8988T (cell line): ENCODE data around the gene MYBPC2.

Experiments
- DNase-seq: peaks from one replicate; pipeline ENCODE4 v3.0.0; 2011

Gene MYBPC2

GRCh38 chr19:50485284-50485955 is 52.7 kb downstream of the MYBPC2 start:
- no peak for DNase-seq

- DNase-seq = no peak
Observed at GRCh38 chr19:50486823-50487515, 54.3 kb downstream of the MYBPC2 start.

- no peak for DNase-seq
Observed at GRCh38 chr19:50488389-50489194, 55.9 kb downstream of the MYBPC2 start.

- no peak for DNase-seq
Observed at GRCh38 chr19:50489461-50490011, 56.8 kb downstream of the MYBPC2 start.

- DNase-seq = no peak
Observed at GRCh38 chr19:50490411-50490811, 57.7 kb downstream of the MYBPC2 start.

- no peak for DNase-seq
Observed at GRCh38 chr19:50490991-50491472, 58.3 kb downstream of the MYBPC2 start.

- no peak for DNase-seq
Observed at GRCh38 chr19:50492303-50493052, 59.8 kb downstream of the MYBPC2 start.

- no peak for DNase-seq
Observed at GRCh38 chr19:50493171-50493570, 60.5 kb downstream of the MYBPC2 start.

- no peak for DNase-seq
Observed at GRCh38 chr19:50494186-50495019, 61.7 kb downstream of the MYBPC2 start.

- DNase-seq = no peak
Observed at GRCh38 chr19:50495020-50495531, 62.4 kb downstream of the MYBPC2 start.

- DNase-seq = no peak
Observed at GRCh38 chr19:50496189-50497021, 63.7 kb downstream of the MYBPC2 start.

- DNase-seq = no peak
Observed at GRCh38 chr19:50497022-50497405, 64.3 kb downstream of the MYBPC2 start.

GRCh38 chr19:50498219-50499056 is 65.7 kb downstream of the MYBPC2 start:
- no peak for DNase-seq

GRCh38 chr19:50500060-50500752 is 67.5 kb downstream of the MYBPC2 start:
- no peak for DNase-seq

- DNase-seq = no peak
Observed at GRCh38 chr19:50500753-50501151, 68.1 kb downstream of the MYBPC2 start.

- no peak for DNase-seq
Observed at GRCh38 chr19:50501186-50501567, 68.5 kb downstream of the MYBPC2 start.

GRCh38 chr19:50501568-50502475 is 69.1 kb downstream of the MYBPC2 start:
- no peak for DNase-seq
